HEK293T (cell line): ENCODE measurements around the gene VSTM4.

ENCODE experiments used
- ARNT ChIP-seq: fragments of 450-650 bp; IDR thresholded peaks from 2 replicates; pipeline ENCODE4 v1.6.1; 2017; ENCODE audit warnings: mild to moderate bottlenecking
- BHLHE40 ChIP-seq: fragments of 450-650 bp; IDR thresholded peaks from 2 replicates; pipeline ENCODE4 v1.6.1; 2016; ENCODE audit warnings: mild to moderate bottlenecking, moderate library complexity, borderline replicate concordance
- ELF4 ChIP-seq: fragments of 450-650 bp; IDR thresholded peaks from 2 replicates; pipeline ENCODE4 v1.6.1; 2017; ENCODE audit warnings: antibody characterized with exemption
- FOXA1 ChIP-seq: fragments of 450-650 bp; IDR thresholded peaks from 2 replicates; pipeline ENCODE4 v1.6.1; 2016; ENCODE audit warnings: mild to moderate bottlenecking
- FOXK2 ChIP-seq: fragments of 450-650 bp; IDR thresholded peaks from 2 replicates; pipeline ENCODE4 v1.6.1; 2016; ENCODE audit warnings: mild to moderate bottlenecking
- FOXM1 ChIP-seq: fragments of 450-650 bp; IDR thresholded peaks from 2 replicates; pipeline ENCODE4 v1.6.1; 2017; ENCODE audit warnings: mild to moderate bottlenecking, borderline replicate concordance
- HDGF ChIP-seq: fragments of 450-650 bp; IDR thresholded peaks from 2 replicates; pipeline ENCODE4 v1.6.1; 2017; ENCODE audit warnings: antibody characterized with exemption, borderline replicate concordance
- L3MBTL2 ChIP-seq: fragments of 450-650 bp; conservative IDR thresholded peaks from 2 replicates; pipeline ENCODE4 v1.6.1; 2016; ENCODE audit warnings: mild to moderate bottlenecking
- NFRKB ChIP-seq: fragments of 450-650 bp; IDR thresholded peaks from 2 replicates; pipeline ENCODE4 v1.6.1; 2016; ENCODE audit warnings: mild to moderate bottlenecking, moderate library complexity
- SP1 ChIP-seq: fragments of 450-650 bp; IDR thresholded peaks from 2 replicates; pipeline ENCODE4 v1.6.1; 2017
- SUZ12 ChIP-seq: fragments of 450-650 bp; IDR thresholded peaks from 2 replicates; pipeline ENCODE4 v1.6.1; 2016; ENCODE audit warnings: mild to moderate bottlenecking
- ZNF384 ChIP-seq: fragments of 450-650 bp; IDR thresholded peaks from 2 replicates; pipeline ENCODE4 v1.6.1; 2016
- TF ChIP-seq, protein P1 (sequence below): fragments of 450-650 bp; IDR thresholded peaks from 2 replicates; pipeline ENCODE4 v1.6.1; 2016

DNA sequence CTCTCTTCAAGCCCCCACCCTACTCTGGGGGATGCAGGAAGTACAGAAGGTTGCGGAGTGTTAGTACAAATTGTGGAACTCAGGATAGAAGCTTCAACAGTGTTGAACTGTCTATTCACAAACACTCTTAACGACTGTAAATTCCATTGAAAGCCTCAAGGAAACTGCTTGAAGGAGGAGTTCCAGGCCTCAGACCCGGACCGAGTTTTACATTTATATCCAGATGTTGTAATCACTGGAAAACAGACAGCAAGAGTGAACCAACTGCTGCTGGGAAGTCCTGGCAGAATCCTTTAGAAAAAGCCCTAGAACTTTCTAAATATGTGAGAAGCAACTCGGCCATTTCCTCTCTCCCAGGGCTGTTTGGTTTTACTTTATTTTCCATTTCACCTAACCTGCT is 91.6 kb downstream of the VSTM4 start:
- TF ChIP-seq ARNT (no peak), HDGF (no peak), BHLHE40 (no peak), FOXK2 (no peak), FOXM1 (no peak), SP1 (no peak), NFRKB (no peak), SUZ12 (no peak), ELF4 (no peak), L3MBTL2 (no peak), ZNF384 (no peak), FOXA1 (no peak)
- TF ChIP-seq, protein P1, sequence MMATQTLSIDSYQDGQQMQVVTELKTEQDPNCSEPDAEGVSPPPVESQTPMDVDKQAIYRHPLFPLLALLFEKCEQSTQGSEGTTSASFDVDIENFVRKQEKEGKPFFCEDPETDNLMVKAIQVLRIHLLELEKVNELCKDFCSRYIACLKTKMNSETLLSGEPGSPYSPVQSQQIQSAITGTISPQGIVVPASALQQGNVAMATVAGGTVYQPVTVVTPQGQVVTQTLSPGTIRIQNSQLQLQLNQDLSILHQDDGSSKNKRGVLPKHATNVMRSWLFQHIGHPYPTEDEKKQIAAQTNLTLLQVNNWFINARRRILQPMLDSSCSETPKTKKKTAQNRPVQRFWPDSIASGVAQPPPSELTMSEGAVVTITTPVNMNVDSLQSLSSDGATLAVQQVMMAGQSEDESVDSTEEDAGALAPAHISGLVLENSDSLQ = no peak
